Activated gamma-delta T cell (primary cell): ENCODE results near the gene SLC6A20.

ENCODE experiments used
- DNase-seq: peaks from one replicate; lab custom pipeline; 2025; lab: John Stamatoyannopoulos, UW

The SLC6A20 gene

DNA sequence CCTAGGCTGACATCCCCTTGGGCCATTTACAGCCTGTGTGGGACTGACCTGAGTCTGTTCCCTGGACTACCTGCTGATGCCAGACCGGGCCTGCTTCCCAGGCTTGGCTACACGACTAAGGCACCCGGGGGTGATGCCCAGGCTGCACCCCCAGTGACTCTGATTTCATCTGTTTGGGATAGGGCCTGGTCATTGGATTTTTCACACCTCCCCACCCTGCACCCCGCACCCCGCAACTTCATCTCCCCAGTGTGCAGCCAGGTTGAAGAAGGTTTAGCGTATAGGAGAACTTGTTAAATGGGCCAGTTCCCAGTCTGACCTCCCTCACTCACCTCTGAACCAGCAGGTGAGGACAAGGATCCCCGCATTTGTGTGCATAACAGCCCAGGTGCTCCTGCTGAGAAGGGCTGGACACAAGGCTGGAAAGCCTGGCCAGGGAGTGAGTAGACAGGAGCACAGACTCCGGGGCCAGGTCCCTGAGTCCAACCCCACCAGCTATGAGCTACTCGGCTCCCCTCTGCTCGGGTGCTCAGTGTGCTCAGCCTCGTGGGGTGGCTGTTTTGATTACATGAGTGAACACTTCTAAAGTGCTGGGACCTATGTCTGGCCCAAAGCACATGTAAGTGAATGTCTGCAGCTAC, 18.5 kb downstream of the SLC6A20 start:
- DNase-seq, result no peak

DNA sequence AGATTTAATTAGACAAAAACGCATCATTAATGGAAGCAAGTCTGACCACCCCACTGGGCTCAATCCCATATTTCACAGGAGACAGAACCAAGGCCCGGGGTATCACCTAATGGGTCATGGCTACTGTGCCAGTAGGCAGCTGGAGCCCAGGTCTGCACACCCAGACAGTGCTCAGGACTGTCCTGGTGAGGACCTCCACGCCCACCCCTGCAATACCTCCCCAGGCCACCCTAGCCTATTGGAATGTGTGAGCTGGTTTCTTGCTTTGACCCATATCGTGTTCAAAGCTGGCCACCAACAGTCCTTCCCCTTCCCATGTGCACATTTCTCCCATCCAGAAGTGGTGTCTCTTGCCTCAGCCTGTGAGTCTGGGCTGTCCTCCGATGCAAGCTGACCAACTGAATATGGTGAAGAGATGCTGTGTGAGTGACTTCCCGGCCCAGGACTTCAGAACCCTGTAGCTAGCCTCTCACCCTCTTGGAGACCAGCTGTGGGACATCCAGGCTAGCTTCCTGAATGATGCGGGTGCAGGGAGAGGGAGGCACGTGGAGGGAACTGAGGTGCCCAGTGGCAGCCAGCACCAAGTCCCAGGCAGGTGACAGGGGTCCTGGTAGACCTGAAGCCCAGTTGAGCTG, 19.1 kb downstream of the SLC6A20 start:
- DNase-seq, result no peak

DNA sequence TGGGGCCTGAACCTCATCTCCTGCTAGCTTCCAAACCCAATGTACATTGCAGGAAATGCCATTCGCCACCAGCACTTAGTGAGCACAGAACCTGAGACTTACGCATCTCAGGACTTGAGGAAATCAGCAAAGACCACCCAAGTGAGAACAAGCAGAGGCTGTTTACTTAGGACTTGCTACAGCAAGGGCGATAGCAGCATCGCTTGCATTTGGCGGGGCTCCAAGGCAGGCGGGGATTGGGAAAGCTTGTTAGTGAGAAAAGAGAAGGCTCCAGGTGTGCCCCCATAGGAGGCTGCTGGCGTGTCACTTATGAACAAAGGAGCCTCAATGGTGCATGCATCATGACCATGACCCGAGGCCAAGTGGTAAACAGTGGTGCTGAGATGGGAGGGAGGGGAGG, 19.7 kb downstream of the SLC6A20 start:
- no peak for DNase-seq

DNA sequence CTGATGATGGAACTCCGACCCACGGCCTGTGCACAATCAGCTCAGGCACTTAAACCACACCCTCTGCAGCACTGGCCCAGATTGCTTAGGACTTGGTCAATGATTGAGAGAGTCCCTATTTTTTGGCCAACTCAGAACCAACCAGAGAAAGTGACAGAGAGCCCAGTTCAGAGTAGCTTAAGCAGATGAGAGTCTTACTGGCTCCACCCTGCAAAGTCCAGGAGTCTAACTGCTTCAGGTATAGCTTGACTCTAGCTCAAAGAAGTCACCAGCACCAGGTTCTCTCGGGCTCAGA, 20.1 kb downstream of the SLC6A20 start:
- DNase-seq, result no peak

DNA sequence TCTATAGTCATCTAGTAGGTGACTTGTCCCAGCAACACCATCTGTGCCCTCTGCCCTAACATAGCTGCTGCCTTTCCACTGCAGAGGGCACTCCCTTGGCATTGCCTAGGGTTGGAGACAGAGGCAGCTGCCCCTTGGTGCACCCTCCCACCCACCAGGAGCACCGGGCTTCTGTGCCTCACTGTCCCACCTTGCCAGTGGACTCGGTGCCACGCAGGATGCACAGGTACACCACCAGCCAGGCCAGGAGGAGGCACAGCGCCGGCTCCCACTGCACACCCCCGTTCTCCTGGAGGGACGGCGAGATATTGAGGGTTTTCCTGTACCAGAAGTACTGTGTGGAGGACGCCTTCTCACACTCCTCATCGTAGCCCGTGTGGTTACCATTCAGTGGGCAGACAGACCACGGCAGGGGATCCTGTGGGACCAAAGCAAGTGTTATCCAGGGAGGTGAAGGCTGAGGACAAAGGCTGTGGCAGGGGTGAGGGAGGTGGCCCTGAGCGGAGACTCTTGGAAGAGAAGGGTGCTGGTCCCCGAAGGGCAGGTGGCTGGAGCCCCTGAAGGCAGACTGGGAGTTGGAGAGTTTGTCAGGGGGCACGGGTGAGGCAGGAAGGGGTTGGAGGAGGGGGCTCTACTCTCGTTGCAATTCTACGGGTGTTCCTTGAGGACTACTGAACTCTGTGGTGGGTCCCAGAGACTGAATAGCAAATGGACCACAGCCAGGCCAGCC, 20.6 kb downstream of the SLC6A20 start:
- no peak for DNase-seq

DNA sequence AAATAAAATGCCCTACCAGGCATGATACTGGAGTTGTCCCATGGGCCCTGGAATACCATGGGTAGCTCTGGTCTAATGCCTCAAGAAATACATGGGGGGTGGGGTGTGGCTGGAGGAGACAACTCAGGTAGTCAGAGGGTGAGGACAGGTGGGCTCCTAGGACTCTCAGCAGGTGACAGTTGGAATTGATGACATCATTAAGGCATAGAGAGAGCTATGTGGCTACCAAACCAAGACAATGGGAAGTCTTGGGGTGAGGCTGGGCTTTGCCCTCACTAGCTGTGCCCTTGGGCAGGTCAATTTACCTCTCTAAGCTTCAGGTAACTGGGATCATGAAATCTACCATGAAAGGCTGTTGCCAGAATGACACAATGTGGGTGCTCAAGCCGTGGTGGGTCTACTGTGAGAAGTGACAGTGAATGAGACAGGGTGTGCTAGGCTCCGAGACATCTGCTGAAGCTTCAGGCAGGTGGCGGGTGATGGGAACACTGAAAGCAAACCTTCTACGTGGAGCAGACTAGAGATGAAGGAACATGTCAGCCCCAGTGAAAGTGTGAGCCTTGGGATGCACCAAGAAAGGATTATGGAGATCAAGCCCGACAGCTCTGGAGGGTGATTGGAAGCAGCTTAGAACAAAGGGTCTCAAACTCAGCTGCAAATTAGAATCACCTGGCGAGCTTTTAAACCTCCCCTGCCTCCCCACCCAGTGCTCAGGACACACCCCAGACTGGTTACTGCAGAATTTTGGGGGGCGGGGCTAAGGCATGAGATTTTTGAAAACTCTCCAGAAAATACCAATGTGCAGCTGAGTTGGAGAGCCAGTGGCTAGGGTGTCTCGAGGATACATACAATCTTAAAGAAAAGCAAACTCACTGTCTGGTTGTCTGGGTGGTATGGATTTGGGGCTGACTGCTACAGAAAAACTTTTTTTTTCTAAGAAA, 21.5 kb downstream of the SLC6A20 start:
- no peak for DNase-seq

DNA sequence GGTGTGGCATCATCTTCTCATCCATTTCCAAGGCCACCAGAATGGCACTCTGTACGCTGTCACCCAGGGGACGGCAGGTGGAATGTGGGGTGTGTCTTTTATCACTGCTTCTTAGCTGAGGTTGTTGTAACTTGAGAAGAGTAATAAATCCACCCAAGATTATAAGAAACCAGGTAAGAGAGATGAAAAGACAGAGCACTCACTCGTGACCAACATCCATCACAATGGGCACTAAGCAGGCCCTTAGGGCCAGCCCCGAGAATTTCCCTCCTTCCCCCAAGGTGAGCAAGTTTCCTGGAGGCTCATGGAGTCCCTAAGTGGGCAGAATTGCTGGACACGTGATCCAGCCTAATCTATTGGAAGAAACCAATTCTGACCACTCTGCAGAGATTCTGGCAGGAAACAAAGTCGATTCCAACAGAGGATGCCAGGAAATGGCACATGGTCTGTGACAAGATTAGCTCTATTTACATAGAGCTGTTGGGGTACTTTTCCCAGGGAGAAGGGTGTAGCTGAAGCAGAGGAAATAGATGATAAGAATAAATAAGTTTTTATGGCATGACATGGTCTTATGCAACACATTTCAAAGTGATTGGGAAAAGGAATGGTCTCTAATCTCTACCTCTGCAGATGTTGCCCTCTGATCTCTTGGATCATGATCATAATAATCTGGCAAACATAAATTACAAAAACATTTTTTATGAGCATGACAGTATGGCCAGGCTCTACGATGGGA, 22.5 kb downstream of the SLC6A20 start:
- no peak for DNase-seq

DNA sequence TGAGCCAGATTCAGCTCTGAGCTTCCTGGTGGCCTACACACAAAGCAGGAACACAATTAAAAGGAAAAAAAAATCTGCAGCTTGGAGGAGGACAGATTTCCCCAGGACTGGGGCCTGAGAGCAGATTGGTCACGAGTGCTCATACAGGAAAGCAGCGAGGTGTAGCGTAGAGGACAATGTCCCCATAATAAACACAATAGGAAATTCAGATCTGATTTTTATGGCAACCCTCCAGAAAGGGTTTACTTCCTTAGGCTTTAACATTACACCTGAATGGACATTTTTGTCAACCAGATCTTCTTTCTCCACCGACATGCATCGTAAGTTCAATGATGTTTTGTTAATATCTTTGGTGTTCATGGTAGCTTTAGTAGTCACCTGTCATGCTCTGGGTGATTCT, 23.3 kb downstream of the SLC6A20 start:
- no peak for DNase-seq

DNA sequence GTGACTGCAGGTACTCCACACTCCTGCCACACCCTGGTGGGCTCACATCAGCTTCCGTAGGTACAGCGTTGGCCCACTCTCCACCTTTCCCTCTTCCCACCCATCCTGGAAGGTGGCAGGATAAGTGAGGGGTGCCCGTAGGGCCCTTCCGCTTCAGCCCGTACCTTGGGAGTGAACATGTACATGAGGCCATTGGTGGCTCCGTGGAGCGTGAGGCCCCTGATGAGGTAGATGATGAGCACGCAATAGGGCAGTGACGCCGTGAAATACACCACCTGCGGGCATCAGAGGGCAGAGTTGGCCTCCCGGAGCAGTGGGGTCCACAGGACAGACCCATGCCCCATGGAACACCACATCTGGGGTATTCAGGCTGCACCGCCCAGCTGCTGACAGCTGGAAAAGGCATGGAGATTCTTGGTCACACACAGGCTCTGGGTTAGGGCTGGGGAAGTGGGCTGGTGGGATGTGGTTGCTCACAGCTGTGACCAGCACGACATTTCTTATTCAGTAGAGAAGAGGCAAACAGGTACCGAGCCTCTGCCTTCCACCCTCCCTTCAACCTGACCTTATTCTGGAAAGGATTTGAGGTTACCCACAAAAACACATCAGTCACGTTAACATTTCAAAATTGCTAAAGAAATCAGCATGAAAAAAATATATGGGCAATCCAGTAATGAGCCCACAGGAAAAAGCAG, 23.8 kb downstream of the SLC6A20 start:
- no peak for DNase-seq

DNA sequence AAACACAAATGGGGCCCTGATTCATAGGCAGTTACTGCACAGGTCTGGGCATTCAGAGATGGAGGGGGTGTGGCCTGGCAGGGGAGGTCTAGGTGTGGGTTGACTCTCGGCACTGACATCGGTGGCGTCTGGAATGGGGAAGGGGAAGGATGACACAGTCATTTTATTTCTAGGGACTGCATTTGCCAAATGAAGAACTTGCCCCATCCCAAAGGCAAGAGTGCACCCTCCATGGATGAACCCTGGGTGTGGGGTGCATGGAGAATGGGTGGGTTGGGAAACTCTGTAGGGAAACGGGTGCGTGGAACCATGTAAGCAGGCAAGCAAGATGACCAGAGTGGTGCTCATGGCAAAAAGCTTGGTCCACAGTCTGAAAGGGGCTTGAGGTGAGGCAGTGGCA, 24.5 kb downstream of the SLC6A20 start:
- no peak for DNase-seq

DNA sequence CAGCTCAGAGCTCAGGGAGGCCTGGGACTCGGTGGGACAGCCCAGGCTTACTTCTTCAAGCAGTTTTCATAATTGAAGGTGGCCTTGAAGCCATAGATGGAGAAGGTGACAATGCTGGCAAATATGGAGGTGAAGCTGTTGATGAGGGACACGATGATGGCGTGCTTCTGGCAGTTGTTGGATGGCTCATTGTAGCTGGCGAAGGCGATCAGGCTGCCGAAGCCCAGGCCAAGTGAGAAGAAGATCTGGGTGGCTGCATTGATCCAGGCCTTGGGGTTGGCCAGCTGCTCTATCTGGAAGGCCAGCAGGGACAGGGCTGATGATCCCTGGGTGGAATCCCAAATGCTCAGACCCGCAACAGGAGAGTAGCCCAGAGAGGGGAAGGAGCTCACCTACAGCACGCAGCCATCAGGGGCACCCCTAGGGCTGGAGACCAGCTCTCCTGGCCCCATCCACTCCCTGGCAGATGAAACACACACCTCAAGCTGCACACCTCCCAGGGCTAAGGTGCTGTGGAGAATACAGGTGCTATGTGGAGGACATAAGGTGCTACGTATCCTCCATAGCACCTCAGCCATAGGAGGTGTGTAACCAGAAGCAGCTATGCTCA, 25.1 kb downstream of the SLC6A20 start:
- no peak for DNase-seq

DNA sequence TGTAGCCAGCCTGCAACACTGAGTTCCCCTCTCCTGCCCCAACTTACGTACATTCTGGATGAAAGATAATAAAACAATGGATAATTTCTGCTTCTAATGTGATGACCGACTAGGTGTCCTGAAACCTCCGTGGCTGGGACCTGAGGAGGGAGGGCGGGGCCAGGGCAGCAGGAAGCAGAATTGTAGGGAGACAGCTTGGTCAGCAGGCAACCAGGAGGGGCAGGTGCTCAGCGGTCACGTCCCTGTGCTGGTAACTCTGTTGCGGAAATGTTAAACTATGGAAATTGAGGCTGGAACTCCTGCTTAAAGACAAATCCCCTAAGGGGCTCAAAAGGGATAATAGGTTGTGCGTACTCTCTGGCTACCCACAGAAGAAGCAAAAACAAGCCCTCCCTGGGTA, 30.4 kb downstream of the SLC6A20 start:
- no peak for DNase-seq

DNA sequence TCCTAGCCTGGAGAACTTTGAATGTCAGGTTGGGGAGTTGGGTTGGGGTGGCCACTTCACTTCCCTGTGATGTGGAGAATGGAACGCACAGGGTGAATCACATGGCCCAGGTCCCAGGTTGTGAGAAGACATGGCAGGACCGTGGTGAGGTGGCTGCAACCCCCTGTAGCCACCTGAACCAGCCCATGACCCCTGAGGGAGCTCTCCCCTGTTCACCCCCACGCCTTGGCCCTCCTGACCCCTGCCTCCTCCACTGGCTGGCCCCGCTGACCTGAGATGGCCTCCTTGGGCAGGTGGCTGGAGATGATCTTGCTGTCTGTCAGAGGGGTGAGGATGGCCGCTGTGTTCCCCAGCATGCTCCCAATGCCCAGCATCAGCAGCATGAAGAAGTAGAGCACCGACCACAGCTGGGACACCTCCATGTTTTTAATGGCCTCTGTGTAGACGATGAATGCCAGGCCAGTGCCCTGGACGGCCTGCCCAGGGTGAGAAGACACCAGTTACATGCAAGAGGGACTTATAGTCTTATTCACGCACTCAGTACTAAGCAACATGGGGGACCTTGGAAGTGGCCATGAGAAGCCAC, 31.0 kb downstream of the SLC6A20 start:
- DNase-seq, result no peak

DNA sequence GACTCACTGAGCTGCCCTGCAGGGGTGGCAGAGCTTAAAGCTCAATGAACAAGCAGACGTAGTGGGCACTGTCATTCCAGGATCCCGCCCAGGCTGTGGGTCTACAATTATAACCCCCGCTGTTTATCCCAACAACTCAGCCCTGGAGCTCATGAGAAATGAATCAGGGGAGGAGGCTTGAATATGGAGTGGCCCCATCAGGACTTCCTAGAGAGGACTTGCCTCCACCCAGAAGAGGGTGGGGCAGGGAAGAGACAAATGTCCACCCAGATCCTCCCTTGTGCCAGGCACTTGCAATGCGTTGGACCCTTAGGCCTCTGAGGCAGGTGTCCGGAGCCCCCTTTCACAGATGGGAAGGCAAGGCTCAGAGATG, 33.0 kb downstream of the SLC6A20 start:
- DNase-seq, result no peak

DNA sequence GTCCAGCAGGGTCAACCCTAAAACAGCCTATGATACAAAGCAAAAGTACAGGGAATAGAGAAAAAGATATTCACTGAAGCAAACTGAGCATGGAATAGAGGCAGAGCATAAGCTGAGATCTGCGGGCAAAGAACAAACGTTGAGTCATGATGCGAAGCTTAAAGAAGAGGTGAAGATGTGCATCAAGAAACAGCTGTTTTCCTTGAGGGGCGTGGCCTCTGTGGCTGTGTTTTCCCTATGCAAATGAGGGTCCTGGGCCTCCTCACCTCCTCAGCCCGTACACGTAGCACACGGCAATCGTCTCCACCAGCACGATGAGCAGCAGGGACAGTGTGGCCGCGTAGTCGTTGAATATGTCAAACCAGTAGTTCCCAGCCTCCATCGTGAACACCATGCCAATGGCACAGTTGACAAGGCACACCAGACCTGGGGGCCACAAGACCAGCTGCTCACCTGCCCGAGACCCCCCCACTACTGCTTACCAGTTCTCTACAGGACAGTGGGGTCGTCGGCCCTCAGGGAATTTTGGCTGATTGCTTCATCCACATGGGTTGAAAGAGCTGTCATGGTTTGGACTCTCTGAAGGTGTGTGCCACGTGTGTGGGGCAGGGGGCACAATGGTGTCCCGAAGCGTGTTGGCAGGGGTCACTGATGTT, 33.6 kb downstream of the SLC6A20 start:
- DNase-seq, result no peak

DNA sequence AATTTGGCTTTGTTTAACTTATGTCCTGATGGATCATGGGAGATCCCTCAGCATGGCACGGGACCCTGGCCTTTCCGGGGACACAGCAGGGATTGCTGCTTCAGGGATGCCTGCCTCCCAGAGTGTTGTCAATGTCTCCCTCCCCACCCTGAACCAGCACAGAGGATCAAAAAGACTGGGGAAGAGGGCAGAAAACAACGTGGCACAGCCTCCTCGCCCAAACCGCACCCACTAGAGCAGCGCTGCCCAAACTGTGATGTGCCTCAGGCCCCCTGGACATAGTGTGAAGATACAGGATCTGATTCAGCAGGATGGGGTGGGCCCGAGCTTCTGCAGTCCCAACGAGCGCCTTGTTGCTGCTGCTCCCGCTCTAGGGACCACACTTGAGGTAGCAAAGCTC, 34.5 kb downstream of the SLC6A20 start:
- no peak for DNase-seq

DNA sequence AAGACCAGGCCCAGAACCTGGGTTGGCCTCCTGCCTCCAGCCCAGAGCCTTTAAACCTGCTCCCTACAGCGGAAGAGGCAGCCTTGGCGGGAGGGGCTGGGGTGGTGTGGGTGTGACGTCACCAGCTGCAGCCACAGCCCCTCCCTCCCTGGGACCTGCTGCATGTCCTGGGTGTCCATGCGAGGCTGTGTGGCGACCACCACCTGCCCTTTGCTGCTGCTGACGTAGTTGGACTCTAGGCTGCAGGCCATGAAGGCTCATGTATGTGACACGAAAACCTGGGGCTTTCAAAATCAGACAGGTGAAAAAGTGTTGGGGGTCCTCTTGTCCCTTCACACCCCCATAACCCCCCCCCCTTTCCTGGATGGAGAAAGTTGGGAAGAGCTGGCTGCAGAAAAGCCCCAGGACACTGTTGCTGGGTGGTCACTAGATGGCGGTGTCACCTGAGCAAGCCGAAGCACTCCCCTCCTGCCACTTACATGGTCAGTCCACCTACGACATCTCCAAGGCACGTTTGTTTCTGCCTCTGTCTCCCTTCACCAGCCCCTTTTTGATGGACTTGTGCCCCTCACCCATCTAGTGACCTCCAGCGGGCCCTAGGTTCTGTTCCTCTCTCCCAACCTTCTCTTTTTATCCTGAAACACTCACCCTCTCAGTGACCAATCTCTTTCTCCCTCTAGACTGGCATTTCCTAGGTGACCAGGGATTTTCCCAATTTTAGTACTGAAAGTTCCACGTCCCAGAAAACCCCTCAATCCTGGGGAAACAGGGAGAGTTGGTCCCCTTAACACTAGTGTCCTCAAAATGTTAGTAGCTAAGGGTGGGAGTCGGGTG, 35.2 kb downstream of the SLC6A20 start:
- no peak for DNase-seq

DNA sequence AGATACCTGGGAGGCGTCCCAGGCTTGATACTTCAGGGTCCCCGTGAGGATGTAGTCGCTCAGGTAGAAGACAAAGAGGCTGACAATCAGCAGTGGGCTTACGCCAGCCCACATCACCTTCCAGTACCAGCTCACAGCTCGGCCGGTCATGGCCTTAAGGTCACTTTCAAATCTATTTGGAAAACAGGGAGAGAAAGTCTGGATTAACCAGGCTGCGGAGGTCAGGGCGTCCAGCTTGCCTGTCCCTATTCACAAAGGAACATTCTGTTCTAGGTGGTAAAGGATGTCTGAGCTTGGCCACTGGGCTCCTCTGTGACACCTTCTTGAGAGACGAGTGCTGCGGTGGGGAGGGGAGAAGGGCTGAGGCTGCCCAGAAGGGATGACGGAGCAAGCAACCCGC, 36.5 kb downstream of the SLC6A20 start:
- no peak for DNase-seq

DNA sequence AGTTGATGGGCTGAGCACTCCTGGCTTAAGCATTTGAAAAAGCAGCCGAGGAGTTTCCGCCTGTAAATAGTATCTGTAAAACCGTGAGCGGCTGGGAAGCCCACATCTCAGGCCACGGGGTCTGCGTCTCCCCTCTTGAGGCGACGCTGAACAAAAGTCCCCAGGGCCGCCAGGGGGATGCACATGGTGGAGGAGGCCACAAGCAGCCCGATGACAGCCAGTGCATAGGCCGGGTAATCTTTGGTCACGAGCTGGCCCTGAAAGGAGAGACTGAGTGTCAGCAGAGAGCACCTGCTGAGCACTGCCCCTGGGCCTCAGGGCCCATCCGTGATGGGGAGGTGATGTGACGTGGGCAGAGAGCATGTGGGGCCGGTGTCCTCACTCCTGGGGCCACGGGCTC, 37.5 kb downstream of the SLC6A20 start:
- no peak for DNase-seq
